Globus pallidus (tissue), 1 donor: ENCODE results near the gene SKIC3.

ENCODE experiments used
- DNase-seq: peaks from one replicate; pipeline ENCODE4 v3.0.0-alpha.2; 2015; ENCODE audit warnings: low spot score

SKIC3 gene

DNA sequence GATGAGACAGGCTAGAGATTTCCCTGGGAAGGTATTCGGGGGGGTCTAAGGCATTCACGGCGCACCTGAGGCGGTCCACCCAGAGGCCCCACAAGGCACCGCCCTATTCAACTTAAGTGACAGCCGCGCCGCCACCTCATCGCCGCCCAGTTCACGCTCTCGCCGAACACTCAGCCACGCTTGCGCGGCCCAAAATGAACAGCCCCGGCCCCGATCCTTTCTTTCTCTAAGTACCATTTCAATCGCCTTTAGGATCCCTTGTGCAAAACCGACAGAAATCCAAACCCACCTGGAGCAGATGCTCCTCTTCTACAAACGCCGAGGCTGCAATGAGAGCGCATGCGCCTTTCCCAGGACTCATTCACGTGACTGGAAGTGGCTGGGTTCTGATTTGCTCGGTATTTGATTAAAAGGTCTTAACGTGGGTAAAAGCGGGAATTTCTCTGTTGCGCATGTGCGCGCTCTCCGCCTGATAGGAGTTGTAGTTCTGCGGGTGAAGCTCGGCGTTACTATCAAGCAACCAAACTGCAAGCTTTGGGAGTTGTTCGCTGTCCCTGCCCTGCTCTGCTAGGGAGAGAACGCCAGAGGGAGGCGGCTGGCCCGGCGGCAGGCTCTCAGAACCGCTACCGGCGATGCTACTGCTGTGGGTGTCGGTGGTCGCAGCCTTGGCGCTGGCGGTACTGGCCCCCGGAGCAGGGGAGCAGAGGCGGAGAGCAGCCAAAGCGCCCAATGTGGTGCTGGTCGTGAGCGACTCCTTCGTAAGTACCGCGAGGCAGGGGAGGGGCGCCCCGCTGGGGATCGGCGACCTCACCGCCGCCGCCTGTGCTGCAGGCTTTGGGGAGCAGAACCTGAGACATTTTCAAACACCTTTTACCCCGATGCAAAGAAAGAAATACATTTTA lies at the start of gene SKIC3, which contains the start of gene ARSK:
Gene SKIC3, minus strand, starts transcription at position 331 of the 902 bp plus-strand sequence. CDS start 7,827 bp downstream, outside the sequence.
Gene ARSK, plus strand, starts transcription at position 455 of the 902 bp plus-strand sequence. Its CDS starts 178 bp downstream, at position 633.
- peak; percentile 98 for DNase-seq

GRCh38 chr5:95600557-95600956 lies 45.8 kb upstream of the SKIC3 start:
- DNase-seq, result no peak

DNA sequence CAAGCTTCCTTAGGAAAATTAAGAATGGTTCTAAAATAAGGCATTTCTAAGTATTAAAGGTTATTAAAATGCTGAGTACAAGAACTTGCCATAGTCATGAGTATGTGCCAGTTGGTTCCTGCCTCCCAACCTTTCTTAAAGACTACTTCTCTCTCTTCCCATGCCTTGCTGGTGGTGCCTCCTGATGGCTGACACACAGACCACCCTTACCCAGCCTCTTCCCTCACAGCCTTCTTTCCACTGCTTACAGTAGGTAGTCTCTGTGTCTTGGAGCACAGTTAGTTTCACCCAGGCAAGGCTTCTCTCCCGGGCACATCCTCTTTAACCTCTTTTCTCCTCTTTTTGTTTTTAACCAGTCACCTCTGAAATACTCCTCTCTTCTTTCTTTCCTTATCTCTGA lies 44.5 kb upstream of the SKIC3 start:
- DNase-seq, result no peak

DNA sequence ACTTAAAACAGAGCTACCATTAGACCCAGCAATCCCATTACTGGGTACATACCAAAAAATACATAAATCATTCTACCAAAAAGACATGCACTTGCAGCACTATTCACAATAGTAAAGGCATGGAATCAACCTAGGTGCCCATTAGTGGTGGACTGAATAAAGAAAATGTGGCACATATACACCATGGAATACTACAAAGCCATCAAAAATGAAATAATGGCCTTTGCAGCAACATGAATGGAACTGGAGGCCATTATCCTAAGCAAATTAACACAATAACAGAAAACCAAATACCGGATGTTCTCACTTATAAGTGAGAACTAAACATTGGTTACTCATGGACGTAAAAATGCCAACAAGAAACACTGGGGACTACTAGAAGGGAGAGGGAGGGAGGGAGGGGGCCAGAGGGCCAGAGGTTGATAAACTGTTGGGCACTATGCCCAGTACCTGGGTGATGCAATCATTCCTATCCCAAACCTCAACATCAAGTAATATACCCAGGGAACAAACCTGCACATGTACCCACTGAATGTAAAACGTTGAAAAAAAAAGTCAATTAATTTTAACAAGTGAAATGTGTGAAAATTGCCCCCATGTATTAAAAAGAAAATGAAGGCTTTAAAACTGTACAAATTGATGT lies 40.6 kb upstream of the SKIC3 start:
- no peak for DNase-seq

- no peak for DNase-seq
Measured at GRCh38 chr5:95591490-95591901, 36.7 kb upstream of the SKIC3 start.

- no peak for DNase-seq
Measured at GRCh38 chr5:95590880-95591279, 36.1 kb upstream of the SKIC3 start.

- DNase-seq, result no peak
Measured at GRCh38 chr5:95583992-95584391, 29.2 kb upstream of the SKIC3 start.

GRCh38 chr5:95581576-95581975 lies 26.8 kb upstream of the SKIC3 start:
- no peak for DNase-seq

DNA sequence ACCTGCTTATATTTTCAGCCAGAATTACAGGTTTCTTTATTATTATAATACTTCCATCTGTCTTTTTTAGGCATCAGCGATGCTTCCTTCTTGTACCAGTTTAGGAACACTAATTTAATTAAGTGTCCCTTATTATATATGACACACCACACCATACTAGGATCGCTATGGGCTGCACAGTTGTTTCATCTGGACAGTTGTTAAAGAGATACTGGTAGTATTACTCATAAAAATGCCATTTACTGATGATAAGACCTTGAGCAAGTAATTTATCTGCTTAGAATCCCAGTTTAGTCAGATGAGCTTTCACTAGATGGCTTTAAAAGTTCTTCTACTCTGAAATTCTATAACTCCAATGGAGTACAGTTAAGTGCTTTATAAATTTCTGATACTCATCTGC lies 17.2 kb upstream of the SKIC3 start:
- no peak for DNase-seq

GRCh38 chr5:95565280-95565920 lies 10.6 kb upstream of the SKIC3 start:
- DNase-seq, result no peak

- DNase-seq, result no peak
Measured at GRCh38 chr5:95564450-95564849, 9.7 kb upstream of the SKIC3 start.

GRCh38 chr5:95563367-95563766 lies 8.6 kb upstream of the SKIC3 start:
- no peak for DNase-seq

DNA sequence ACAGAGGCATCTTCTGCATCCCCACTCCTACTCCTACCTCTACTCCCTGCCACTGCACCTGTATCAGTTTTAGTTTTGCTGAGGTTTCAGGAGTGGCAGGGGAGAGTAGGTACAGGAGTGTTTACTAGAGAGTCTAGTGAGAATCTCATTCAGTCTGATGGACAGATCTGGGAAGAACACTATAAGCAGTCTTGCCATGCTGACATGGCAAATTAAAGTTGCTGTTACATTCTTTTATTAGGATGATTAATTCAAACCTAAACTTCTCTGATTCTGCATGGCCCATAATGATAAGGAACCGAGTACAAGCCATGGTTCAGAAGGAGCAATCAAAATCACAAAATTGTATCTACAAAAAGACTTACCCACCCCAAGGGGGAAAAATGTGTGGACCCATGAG lies 7.5 kb upstream of the SKIC3 start:
- no peak for DNase-seq

DNA sequence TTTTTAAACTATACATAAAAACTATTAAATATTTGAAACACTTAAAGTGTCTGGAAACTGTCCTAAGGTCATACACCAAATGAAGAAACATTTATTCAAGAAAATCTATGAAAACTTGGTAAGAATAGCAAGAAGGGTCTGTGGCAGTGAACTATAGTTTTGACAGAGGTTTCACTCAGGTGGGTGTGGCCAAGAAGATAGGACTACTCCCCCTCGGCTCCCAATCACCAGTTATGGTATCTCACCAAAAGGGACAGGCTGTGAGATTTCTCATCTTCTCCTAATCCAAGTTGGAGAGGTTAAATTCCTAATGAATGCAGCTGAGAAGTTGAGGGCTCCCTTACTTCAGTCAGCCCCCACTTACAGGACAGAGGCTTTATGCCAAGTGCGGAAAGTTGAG lies 3.1 kb upstream of the SKIC3 start:
- DNase-seq, result no peak

DNA sequence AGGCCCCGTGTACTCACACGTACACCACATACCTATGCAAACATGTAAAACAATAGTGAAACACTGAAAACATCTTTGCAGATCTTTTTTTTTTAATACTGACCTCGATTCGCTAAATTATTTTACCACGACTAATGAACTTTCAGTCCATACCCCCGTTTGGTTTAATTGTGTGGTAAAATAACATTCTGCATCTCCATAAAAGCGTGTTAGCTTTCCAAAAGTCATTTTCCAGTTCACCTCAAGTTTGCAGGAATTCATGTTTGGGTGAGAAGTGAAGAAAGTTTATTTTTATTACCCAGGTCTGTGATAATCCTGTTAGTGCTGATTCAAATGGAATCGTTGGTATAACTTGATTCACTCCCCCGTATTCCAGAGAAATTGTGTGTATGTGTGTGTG lies 776 bp upstream of the SKIC3 start:
- DNase-seq, result peak; percentile 14

- DNase-seq, result no peak
Measured at GRCh38 chr5:95554331-95554646, 488 bp downstream of the SKIC3 start.

- DNase-seq, result no peak
Measured at GRCh38 chr5:95549030-95549429, 5.7 kb downstream of the SKIC3 start.

- no peak for DNase-seq
Measured at GRCh38 chr5:95543017-95543705, 11.6 kb downstream of the SKIC3 start.

DNA sequence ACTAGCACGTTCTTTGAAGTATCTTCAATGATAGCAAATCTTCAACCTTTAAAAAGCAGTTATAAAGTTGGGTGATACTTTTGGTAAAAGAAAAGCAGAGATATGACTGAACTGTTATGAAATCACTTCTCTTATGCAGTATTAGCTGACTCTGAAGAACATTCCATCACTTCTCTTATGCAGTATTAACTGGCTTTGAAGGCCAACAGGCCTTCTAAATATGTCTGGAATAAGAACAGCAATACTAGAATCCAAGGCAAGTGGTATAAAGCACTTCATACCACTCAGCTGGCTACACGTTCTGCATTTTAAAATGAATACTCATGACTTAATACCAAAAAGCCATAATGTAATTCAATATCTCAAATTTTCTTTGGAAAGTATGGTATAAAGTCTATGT lies 17.3 kb downstream of the SKIC3 start:
- no peak for DNase-seq

DNA sequence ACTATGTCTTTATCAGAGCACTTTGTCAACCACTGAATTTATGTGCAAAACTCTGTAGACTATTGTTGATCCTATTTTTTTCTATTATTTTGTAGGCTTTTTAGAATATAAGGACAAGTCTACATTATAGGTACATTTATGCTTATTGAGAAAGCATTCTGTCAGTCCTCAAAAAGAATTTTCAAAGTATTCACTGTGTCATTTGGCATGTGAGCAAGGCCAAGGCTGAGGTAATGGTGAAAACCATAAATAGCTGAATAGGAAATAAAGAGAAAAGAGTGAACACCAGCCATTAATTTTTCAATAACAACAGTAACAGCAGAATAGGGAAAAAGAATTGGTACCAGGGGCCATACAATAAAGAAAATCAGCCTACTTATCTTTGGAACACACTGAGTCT lies 21.0 kb downstream of the SKIC3 start:
- no peak for DNase-seq

DNA sequence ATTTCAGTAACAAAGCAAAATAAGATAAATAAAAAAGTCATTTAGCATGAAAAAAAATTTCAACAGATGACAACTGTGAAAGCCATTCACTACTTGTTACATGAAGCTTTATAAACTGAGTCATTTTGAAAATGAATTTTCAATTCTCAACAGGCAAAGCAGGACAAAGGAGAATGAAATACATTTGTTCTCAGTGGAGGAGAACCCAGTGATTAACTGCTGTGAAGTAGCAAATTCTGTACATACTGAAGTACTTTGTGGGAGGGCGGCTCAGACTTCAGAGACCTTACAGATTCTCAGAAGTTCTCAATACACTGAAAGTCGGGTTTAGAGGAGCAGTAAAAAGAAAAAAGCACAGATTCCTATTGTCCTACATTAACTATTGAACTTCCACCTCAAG lies 21.7 kb downstream of the SKIC3 start:
- no peak for DNase-seq

- no peak for DNase-seq
Measured at GRCh38 chr5:95532415-95532814, 22.4 kb downstream of the SKIC3 start.
